CD4-positive, alpha-beta T cell treated with Interleukin-6 at 100 ng/mL for 8 hours (primary cell): ENCODE results near the gene ART1.
"Not testable (repeated sequence)": the region's sequence is repeated elsewhere in the genome, so short reads cannot be mapped to it uniquely, and the experiment has no call there.

Experiments
- DNase-seq: peaks from one replicate; pipeline ENCODE4 v3.0.0-alpha.2; 2020; ENCODE audit warnings: mixed read lengths, low spot score

The ART1 gene

GRCh38 chr11:3644817-3645235 is at the start of gene ART1:
ART1 (plus strand) TSS chr11:3645128; CDS start chr11:3659214, 14,086 bp downstream.
- no peak for DNase-seq

GRCh38 chr11:3597743-3598142 is 47.2 kb upstream of the ART1 start:
- DNase-seq: not testable (repeated sequence)

GRCh38 chr11:3600201-3600600 is 44.7 kb upstream of the ART1 start:
- DNase-seq: not testable (repeated sequence)

- DNase-seq: no peak
Observed at GRCh38 chr11:3604167-3604566, 40.8 kb upstream of the ART1 start.

GRCh38 chr11:3605283-3605662 is 39.7 kb upstream of the ART1 start:
- DNase-seq: no peak

GRCh38 chr11:3605771-3606203 is 39.1 kb upstream of the ART1 start:
- DNase-seq: no peak

- DNase-seq: peak; percentile 21
Observed at GRCh38 chr11:3609416-3610265, 35.3 kb upstream of the ART1 start.

- no peak for DNase-seq
Observed at GRCh38 chr11:3610846-3611245, 34.1 kb upstream of the ART1 start.

GRCh38 chr11:3611976-3612678 is 32.8 kb upstream of the ART1 start:
- DNase-seq: no peak

- DNase-seq: no peak
Observed at GRCh38 chr11:3613998-3614741, 30.8 kb upstream of the ART1 start.

GRCh38 chr11:3614742-3615171 is 30.2 kb upstream of the ART1 start:
- no peak for DNase-seq

GRCh38 chr11:3615998-3616397 is 28.9 kb upstream of the ART1 start:
- DNase-seq: no peak

- DNase-seq: no peak
Observed at GRCh38 chr11:3616721-3617460, 28.0 kb upstream of the ART1 start.

- DNase-seq: no peak
Observed at GRCh38 chr11:3617990-3618389, 26.9 kb upstream of the ART1 start.

- no peak for DNase-seq
Observed at GRCh38 chr11:3622521-3622920, 22.4 kb upstream of the ART1 start.

- DNase-seq: no peak
Observed at GRCh38 chr11:3623121-3623520, 21.8 kb upstream of the ART1 start.

- DNase-seq: no peak
Observed at GRCh38 chr11:3623767-3624458, 21.0 kb upstream of the ART1 start.

GRCh38 chr11:3626250-3626960 is 18.5 kb upstream of the ART1 start:
- DNase-seq: no peak

- no peak for DNase-seq
Observed at GRCh38 chr11:3627291-3627690, 17.6 kb upstream of the ART1 start.

GRCh38 chr11:3631331-3631730 is 13.6 kb upstream of the ART1 start:
- DNase-seq: no peak
